Uterus (tissue), 2 donors: Measurements from ENCODE around the gene PEPD.

Source experiments
- CTCF ChIP-seq, 4 experiments: fragments of 200-600 bp in 2 of 4; fragments of 450-650 bp in 2 of 4; sonication (generic) in 2 of 4; IDR thresholded peaks; one replicate each; pipeline ENCODE4 v1.5.1; 2016 to 2019; ENCODE audit warnings: antibody characterized with exemption in 4 of 4, mild to moderate bottlenecking in 2 of 4, moderate library complexity in 1 of 4
- POLR2A ChIP-seq, 2 donors: fragments of 450-650 bp; IDR thresholded peaks; one replicate each; pipeline ENCODE4 v1.6.1; 2016; ENCODE audit warnings: antibody characterized with exemption in 2 of 2, mild to moderate bottlenecking in 1 of 2, moderate library complexity in 1 of 2

GRCh38 chr19:33357556-33357955, 164.0 kb downstream of the PEPD start:
- TF ChIP-seq CTCF (IDR thresholded peaks at IDR 0.05) (no peak), POLR2A (IDR thresholded peaks at IDR 0.05) (no peak)
